ENCODE data around the gene RCBTB2.
"Not testable (repeated sequence)": the region's sequence is repeated elsewhere in the genome, so short reads cannot be mapped to it uniquely, and the experiment has no call there.

RCBTB2 gene

GRCh38 chr13:48532506-48533499 is at the start of gene RCBTB2:
Gene RCBTB2 (minus strand): TSS chr13:48533080. CDS start chr13:48521939, 11,141 bp downstream.
- peak; percentile 96 to 98 (median 98) for DNase-seq (ENCODE audit: low read depth in 3 of 3)

- no peak for DNase-seq (ENCODE audit: low read depth in 3 of 3)
Observed at GRCh38 chr13:48582084-48582483, 49.2 kb upstream of the RCBTB2 start.

- DNase-seq (ENCODE audit: low read depth in 3 of 3): no peak
Observed at GRCh38 chr13:48580896-48581295, 48.0 kb upstream of the RCBTB2 start.

GRCh38 chr13:48580185-48580803 is 47.4 kb upstream of the RCBTB2 start:
- peak; percentile 55 to 68 (median 60) for DNase-seq (ENCODE audit: low read depth in 3 of 3)

- not testable (repeated sequence) for DNase-seq (ENCODE audit: low read depth in 3 of 3)
Observed at GRCh38 chr13:48579919-48580180, 47.0 kb upstream of the RCBTB2 start.

- no peak for DNase-seq (ENCODE audit: low read depth in 3 of 3)
Observed at GRCh38 chr13:48579165-48579918, 46.5 kb upstream of the RCBTB2 start.

GRCh38 chr13:48578516-48579164 is 45.8 kb upstream of the RCBTB2 start:
- DNase-seq (ENCODE audit: low read depth in 3 of 3): no peak

- DNase-seq (ENCODE audit: low read depth in 3 of 3): no peak
Observed at GRCh38 chr13:48576448-48577010, 43.6 kb upstream of the RCBTB2 start.

- DNase-seq (ENCODE audit: low read depth in 3 of 3): no peak
Observed at GRCh38 chr13:48575031-48575430, 42.2 kb upstream of the RCBTB2 start.

- DNase-seq (ENCODE audit: low read depth in 3 of 3): no peak
Observed at GRCh38 chr13:48574041-48574796, 41.3 kb upstream of the RCBTB2 start.

GRCh38 chr13:48573213-48574007 is 40.5 kb upstream of the RCBTB2 start:
- no peak for DNase-seq (ENCODE audit: low read depth in 3 of 3)

- DNase-seq (ENCODE audit: low read depth in 3 of 3): no peak
Observed at GRCh38 chr13:48571126-48571913, 38.4 kb upstream of the RCBTB2 start.

- DNase-seq (ENCODE audit: low read depth in 3 of 3): no peak
Observed at GRCh38 chr13:48570216-48570828, 37.4 kb upstream of the RCBTB2 start.

GRCh38 chr13:48569104-48569666 is 36.3 kb upstream of the RCBTB2 start:
- DNase-seq (ENCODE audit: low read depth in 3 of 3): no peak

- no peak for DNase-seq (ENCODE audit: low read depth in 3 of 3)
Observed at GRCh38 chr13:48568370-48569103, 35.7 kb upstream of the RCBTB2 start.

- no peak for DNase-seq (ENCODE audit: low read depth in 3 of 3)
Observed at GRCh38 chr13:48567515-48568369, 34.9 kb upstream of the RCBTB2 start.

GRCh38 chr13:48564056-48564455 is 31.2 kb upstream of the RCBTB2 start:
- no peak for DNase-seq (ENCODE audit: low read depth in 3 of 3)

Measured in stimulated activated CD4-positive, alpha-beta T cell treated with anti-CD3 and anti-CD28 coated beads, TNF-alpha, amount 100 ng/mL, for 24 hours (primary cell).